Mesenchymal stem cell (in vitro differentiated cells and primary cell): ENCODE results near the gene NRSN2.
A peak's percentile ranks its signal among the peaks of the same experiment; 100 is the strongest.

ENCODE experiments used
- DNase-seq: peaks from one replicate; pipeline ENCODE4 v3.0.0-alpha.2; 2013
- H2AFZ ChIP-seq: one replicate; pipeline ENCODE4 v1.6.1; 2013; ENCODE audit warnings: low read depth, mild to moderate bottlenecking, control low read depth, inconsistent platforms, low read length, moderate library complexity
- H2AK5ac ChIP-seq: 2 replicates; pipeline ENCODE4 v1.6.1; 2013; ENCODE audit warnings: low read length, moderate library complexity, mild to moderate bottlenecking, inconsistent platforms; ENCODE audit not compliant: severe bottlenecking
- H2BK120ac ChIP-seq: one replicate; pipeline ENCODE4 v1.6.1; 2013; ENCODE audit warnings: low read depth, mild to moderate bottlenecking, inconsistent platforms, low read length, moderate library complexity
- H2BK12ac ChIP-seq, 2 experiments: one replicate each; pipeline ENCODE4 v1.6.1; 2013; ENCODE audit warnings: inconsistent platforms in 2 of 2, low read length in 2 of 2, mild to moderate bottlenecking in 2 of 2, moderate library complexity in 2 of 2, control low read depth in 1 of 2
- H2BK15ac ChIP-seq: one replicate; pipeline ENCODE4 v1.6.1; 2013; ENCODE audit warnings: mild to moderate bottlenecking, low read depth, inconsistent platforms; ENCODE audit not compliant: poor library complexity, severe bottlenecking
- H2BK5ac ChIP-seq: 2 replicates; pipeline ENCODE4 v1.6.1; 2013; ENCODE audit warnings: low read depth, mild to moderate bottlenecking, low read length, control low read depth, inconsistent platforms; ENCODE audit not compliant: poor library complexity, severe bottlenecking
- H3K14ac ChIP-seq, 2 experiments: one replicate each; pipeline ENCODE4 v1.6.1; 2013; ENCODE audit warnings: inconsistent platforms in 2 of 2, low read length in 2 of 2, control low read depth in 1 of 2, mild to moderate bottlenecking in 1 of 2, moderate library complexity in 1 of 2
- H3K18ac ChIP-seq, 2 experiments: one replicate each; pipeline ENCODE4 v1.6.1; 2013; ENCODE audit warnings: inconsistent platforms in 2 of 2, low read length in 2 of 2, control low read depth in 1 of 2, low read depth in 1 of 2, mild to moderate bottlenecking in 1 of 2
- H3K23ac ChIP-seq, 2 experiments: one replicate each; pipeline ENCODE4 v1.6.1; 2013; ENCODE audit warnings: inconsistent platforms in 2 of 2, low read length in 2 of 2, mild to moderate bottlenecking in 2 of 2, moderate library complexity in 2 of 2, control low read depth in 1 of 2
- H3K27ac ChIP-seq: 2 replicates; pipeline ENCODE4 v1.5.1; 2013; ENCODE audit warnings: mild to moderate bottlenecking, moderate library complexity, low read length, control low read depth, inconsistent platforms; ENCODE audit not compliant: poor library complexity, severe bottlenecking
- H3K27me3 ChIP-seq, 2 experiments: 2 replicates each; pipeline versions ENCODE4 v1.6.1 to v1.7.0; 2013; ENCODE audit warnings: low read length in 2 of 2, mild to moderate bottlenecking in 2 of 2, moderate library complexity in 2 of 2, control low read depth in 1 of 2, inconsistent platforms in 1 of 2; ENCODE audit not compliant: control insufficient read depth in 1 of 2, insufficient read depth in 1 of 2
- H3K36me3 ChIP-seq, 2 experiments: 2 replicates each; pipeline versions ENCODE4 v1.6.1 to v1.7.0; 2013; ENCODE audit warnings: low read length in 2 of 2, control low read depth in 1 of 2, inconsistent platforms in 1 of 2, low read depth in 1 of 2, mild to moderate bottlenecking in 1 of 2; ENCODE audit not compliant: insufficient read depth in 2 of 2, control insufficient read depth in 1 of 2
- H3K4ac ChIP-seq, 2 experiments: one replicate each; pipeline ENCODE4 v1.6.1; 2013; ENCODE audit warnings: inconsistent platforms in 2 of 2, low read length in 2 of 2, mild to moderate bottlenecking in 2 of 2, moderate library complexity in 2 of 2, control low read depth in 1 of 2, low read depth in 1 of 2
- H3K4me1 ChIP-seq: 2 replicates; pipeline ENCODE4 v1.6.1; 2013; ENCODE audit warnings: low read depth, low read length, control low read depth; ENCODE audit not compliant: control insufficient read depth, insufficient read depth
- H3K4me2 ChIP-seq: 2 replicates; pipeline ENCODE4 v1.6.1; 2013; ENCODE audit warnings: low read length, mild to moderate bottlenecking, inconsistent platforms; ENCODE audit not compliant: poor library complexity, severe bottlenecking
- H3K4me3 ChIP-seq, 2 experiments: 2 replicates each; pipeline versions ENCODE4 v1.5.1 to v1.7.0; 2013; ENCODE audit warnings: low read length in 2 of 2, mild to moderate bottlenecking in 2 of 2, control low read depth in 1 of 2, low read depth in 1 of 2; ENCODE audit not compliant: insufficient read depth in 1 of 2
- H3K79me1 ChIP-seq: replicated peaks from 2 replicates; pipeline ENCODE4 v1.6.1; 2013; ENCODE audit warnings: mild to moderate bottlenecking, control low read depth, low read length, inconsistent platforms; ENCODE audit not compliant: poor library complexity, severe bottlenecking
- H3K9ac ChIP-seq: 2 replicates; pipeline ENCODE4 v1.7.0; 2013; ENCODE audit warnings: mild to moderate bottlenecking, low read length, moderate library complexity
- H3K9me3 ChIP-seq: 2 replicates; pipeline ENCODE4 v1.7.0; 2013; ENCODE audit warnings: mild to moderate bottlenecking, low read length; ENCODE audit not compliant: control insufficient read depth
- H4K8ac ChIP-seq: one replicate; pipeline ENCODE4 v1.6.1; 2013; ENCODE audit warnings: inconsistent platforms, mild to moderate bottlenecking, low read length, moderate library complexity
- H4K91ac ChIP-seq: one replicate; pipeline ENCODE4 v1.6.1; 2013; ENCODE audit warnings: mild to moderate bottlenecking, low read length, inconsistent platforms
- WGBS: methylation state at CpG from one replicate; pipeline ENCODE4 v1.1.7; 2013; ENCODE audit warnings: mixed read lengths; 5-methylcytosine and 5-hydroxymethylcytosine counted together

Gene NRSN2

DNA sequence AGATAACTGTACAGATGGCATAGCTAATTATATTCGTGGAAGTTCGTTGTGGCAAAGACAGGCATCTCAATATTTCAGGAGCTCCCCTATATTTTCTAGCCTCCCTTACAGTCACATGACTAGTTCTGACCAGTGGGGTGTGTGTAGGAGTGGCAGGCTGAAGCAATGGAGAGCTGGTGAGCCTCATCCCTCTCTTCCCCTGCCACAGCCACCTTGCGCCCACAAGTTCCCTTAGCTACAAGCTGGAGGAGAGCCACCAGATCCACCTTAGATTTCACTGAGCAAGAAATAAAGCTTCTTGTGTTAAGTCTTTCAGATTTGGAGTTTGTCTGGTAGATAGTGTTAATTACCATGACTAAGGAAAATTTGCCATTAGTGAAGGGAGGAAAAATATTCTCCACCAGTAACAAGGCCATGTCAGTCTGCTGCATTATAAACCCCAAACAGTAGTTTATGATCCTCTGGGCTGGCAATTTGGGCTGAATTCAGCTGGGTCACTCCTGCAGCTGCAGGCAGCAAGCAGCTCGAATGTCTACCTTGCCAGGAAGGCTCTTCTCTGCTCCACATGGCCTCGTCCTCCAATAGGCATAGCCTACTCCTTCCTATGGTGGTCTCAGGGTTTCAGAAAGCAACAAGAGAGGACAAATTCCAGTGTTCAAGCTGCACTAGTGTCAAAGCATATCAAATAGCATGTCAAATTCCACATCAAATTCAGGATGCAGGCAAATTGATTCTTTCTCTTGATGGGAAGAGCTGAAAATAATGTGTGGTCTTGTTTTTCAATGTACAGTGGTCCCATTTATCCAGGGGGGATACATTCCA, 53.8 kb downstream of the NRSN2 start:
- Histone ChIP-seq H3K27me3 (no peaks in the 10 kb centered on the region), H4K8ac (no peak overlapping the region), H3K18ac (peak overlapping the region in 1 of 2 experiments; percentile 13), H3K9me3 (no peaks in the 10 kb centered on the region), H2AFZ (no peak overlapping the region), H4K91ac (no peak overlapping the region), H3K23ac (no peak overlapping the region), H3K4me3 (no peak overlapping the region), H3K79me1 (no peaks in the 10 kb centered on the region), H3K4me2 (no peak overlapping the region), H2AK5ac (no peak overlapping the region), H3K14ac (no peak overlapping the region), H3K27ac (no peak overlapping the region), H2BK15ac (no peak overlapping the region), H3K36me3 (peaks cover 17 to 20% of the 10 kb centered on the region in 2 experiments), H3K9ac (no peak overlapping the region), H3K4me1 (peaks cover 12% of the 10 kb centered on the region), H2BK5ac (no peak overlapping the region), H2BK12ac (no peak overlapping the region), H2BK120ac (no peak overlapping the region), H3K4ac (no peak overlapping the region)
- 38% methylated on average over 2 of the region's 5 CpGs for WGBS
- no peak for DNase-seq

DNA sequence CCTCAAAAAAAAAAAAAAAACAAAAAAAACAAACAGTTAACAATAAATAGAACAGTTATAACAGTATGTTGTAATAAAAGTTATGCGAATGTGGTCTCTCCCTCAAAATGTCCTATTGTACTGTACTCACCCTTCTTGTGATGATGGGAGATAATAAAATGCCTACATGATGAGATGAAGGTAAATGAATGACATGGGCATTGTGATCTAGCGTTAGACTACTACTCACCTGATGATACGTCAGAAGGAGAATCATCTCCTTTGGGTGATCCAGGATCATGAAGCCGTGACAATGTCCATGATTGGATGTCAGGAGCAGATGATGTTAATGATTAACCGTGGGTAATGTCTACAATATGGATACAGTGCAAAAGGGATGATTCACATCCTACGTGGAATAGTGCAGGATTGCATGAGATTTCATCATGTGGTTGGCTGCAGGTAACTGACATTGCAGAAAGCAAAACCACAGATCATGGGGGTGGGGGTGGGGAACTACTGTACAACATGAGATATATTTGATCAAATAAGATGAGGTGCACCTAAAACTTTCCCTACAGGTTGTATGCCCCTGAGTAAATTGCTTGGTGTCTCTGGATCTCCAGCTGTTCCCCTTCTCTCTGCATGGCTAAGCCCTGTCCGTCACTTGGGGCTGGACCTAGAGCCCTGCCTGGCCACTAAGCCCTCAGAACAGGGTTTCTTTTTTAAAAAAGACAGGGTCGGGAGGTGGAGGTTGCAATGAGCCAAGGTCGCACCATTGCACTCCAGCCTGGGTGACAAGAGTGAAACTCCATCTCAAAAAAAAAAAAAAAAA, 55.0 kb downstream of the NRSN2 start:
- WGBS: 83% methylated on average over 8 of the region's 9 CpGs

DNA sequence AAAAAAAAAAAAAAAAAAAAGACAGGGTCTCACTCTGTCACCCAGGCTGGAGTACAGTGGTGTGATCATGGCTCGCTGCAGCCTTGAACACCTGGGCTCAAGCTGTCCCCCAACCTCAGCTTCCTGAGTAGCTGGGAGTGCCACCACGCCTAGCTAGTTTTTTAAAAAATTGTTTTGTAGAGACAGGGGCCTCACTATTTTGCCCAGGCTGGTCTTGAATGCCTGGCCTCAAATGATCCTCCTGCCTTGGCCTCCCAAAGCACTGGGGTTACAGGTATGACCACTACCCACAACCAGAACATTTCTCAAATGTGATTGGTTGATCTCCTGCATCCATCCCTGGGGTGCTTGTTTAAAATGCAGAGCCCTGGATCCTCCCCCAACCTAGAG, 55.6 kb downstream of the NRSN2 start:
- WGBS: 95% methylated on average over 2 of the region's 2 CpGs
- H2AK5ac ChIP-seq: peak overlapping the region; percentile 89
- H3K9me3 ChIP-seq: no peaks in the 10 kb centered on the region
- H2BK15ac ChIP-seq: no peak overlapping the region
- peaks cover 2 to 3% of the 10 kb centered on the region in 2 experiments for H3K36me3 ChIP-seq
- no peak overlapping the region for H3K4me3 ChIP-seq
- H3K18ac ChIP-seq: no peak overlapping the region
- peaks cover 4% of the 10 kb centered on the region for H3K79me1 ChIP-seq
- H2BK12ac ChIP-seq: no peak overlapping the region
- no peak overlapping the region for H2BK120ac ChIP-seq
- no peak for DNase-seq
- no peak overlapping the region for H3K4ac ChIP-seq
- H2AFZ ChIP-seq: no peak overlapping the region
- H4K91ac ChIP-seq: no peak overlapping the region
- H3K23ac ChIP-seq: no peak overlapping the region
- H3K27me3 ChIP-seq: no peaks in the 10 kb centered on the region
- H3K9ac ChIP-seq: no peak overlapping the region
- no peak overlapping the region for H3K27ac ChIP-seq
- H4K8ac ChIP-seq: no peak overlapping the region
- H3K4me2 ChIP-seq: no peak overlapping the region
- H3K14ac ChIP-seq: no peak overlapping the region
- peaks cover 14% of the 10 kb centered on the region for H3K4me1 ChIP-seq
- H2BK5ac ChIP-seq: no peak overlapping the region

More for the DNA sequence above, 55.0 kb downstream of the NRSN2 start:
- H2AK5ac ChIP-seq: peak overlapping the region; percentile 39
- H3K9ac ChIP-seq: no peak overlapping the region
- no peak overlapping the region for H2BK12ac ChIP-seq
- peaks cover 7 to 8% of the 10 kb centered on the region in 2 experiments for H3K36me3 ChIP-seq
- no peak for DNase-seq
- H3K23ac ChIP-seq: no peak overlapping the region
- no peaks in the 10 kb centered on the region for H3K27me3 ChIP-seq
- no peak overlapping the region for H2BK15ac ChIP-seq
- H3K4me2 ChIP-seq: peak overlapping the region; percentile 35
- H4K91ac ChIP-seq: no peak overlapping the region
- H3K27ac ChIP-seq: peak overlapping the region; percentile 73
- H4K8ac ChIP-seq: no peak overlapping the region
- H3K4ac ChIP-seq: no peak overlapping the region
- no peak overlapping the region for H3K18ac ChIP-seq
- no peak overlapping the region for H2BK5ac ChIP-seq
- peaks cover 9% of the 10 kb centered on the region for H3K4me1 ChIP-seq
- H3K79me1 ChIP-seq: no peaks in the 10 kb centered on the region
- no peaks in the 10 kb centered on the region for H3K9me3 ChIP-seq
- no peak overlapping the region for H2AFZ ChIP-seq
- H3K14ac ChIP-seq: no peak overlapping the region
- H2BK120ac ChIP-seq: no peak overlapping the region
- H3K4me3 ChIP-seq: no peak overlapping the region

DNA sequence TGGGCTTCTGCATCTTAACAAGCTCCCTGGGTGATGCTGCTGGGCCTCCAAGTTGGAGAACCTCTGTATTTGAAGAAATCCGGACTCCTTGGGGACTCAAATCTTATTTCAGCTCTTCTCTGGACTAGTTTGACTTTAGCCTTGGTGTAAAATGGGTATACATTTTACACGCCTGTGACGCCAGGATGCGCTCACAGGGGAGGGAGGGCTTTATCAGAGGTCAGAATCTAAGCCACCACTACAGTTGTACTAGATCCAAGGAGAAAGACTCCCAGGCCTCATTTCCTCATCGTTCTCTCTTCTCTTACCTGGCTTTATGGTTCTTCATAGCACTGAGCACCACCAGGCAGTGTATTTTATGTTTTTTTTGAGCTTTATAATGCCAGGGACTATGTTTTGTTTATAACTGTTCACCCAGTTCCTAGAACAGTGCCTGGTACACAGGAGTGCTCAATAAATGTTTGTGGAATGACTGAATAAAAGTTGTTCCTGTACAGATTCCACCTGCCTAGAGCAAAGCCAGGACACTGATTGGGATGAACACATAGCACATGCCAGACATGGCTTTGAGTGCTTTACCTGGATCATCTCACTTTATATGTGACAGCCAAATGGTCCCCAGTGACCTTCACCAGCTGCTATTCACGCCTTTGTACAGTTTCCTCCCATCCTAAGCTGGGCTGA, 56.1 kb downstream of the NRSN2 start:
- H4K91ac ChIP-seq: no peak overlapping the region
- H3K36me3 ChIP-seq: peaks cover 0 to 3% of the 10 kb centered on the region in 2 experiments
- no peak overlapping the region for H3K9ac ChIP-seq
- no peak for DNase-seq
- H3K23ac ChIP-seq: no peak overlapping the region
- H2BK120ac ChIP-seq: no peak overlapping the region
- H3K14ac ChIP-seq: no peak overlapping the region
- H3K4ac ChIP-seq: no peak overlapping the region
- H3K4me1 ChIP-seq: peaks cover 15% of the 10 kb centered on the region
- H2BK15ac ChIP-seq: no peak overlapping the region
- H3K4me3 ChIP-seq: no peak overlapping the region
- no peak overlapping the region for H2AFZ ChIP-seq
- H3K18ac ChIP-seq: no peak overlapping the region
- 100% methylated on average over 4 of the region's 6 CpGs for WGBS
- no peak overlapping the region for H4K8ac ChIP-seq
- H2AK5ac ChIP-seq: peak overlapping the region; percentile 89
- no peak overlapping the region for H3K4me2 ChIP-seq
- H2BK5ac ChIP-seq: no peak overlapping the region
- H3K79me1 ChIP-seq: peaks cover 4% of the 10 kb centered on the region
- H3K27ac ChIP-seq: no peak overlapping the region
- H3K27me3 ChIP-seq: no peaks in the 10 kb centered on the region
- H2BK12ac ChIP-seq: no peak overlapping the region
- no peaks in the 10 kb centered on the region for H3K9me3 ChIP-seq
